ENCODE measurements around the gene CA9.

CA9 gene

GRCh38 chr9:35662437-35662836, 11.3 kb upstream of the CA9 start:
- peaks cover 60% of the 10 kb centered on the region for H3K4me1 Mint-ChIP-seq
- peaks cover 28% of the 10 kb centered on the region for H3K36me3 Mint-ChIP-seq (ENCODE audit: low read depth)
- H3K4me3 Mint-ChIP-seq, result peak overlapping the region; percentile 59
- peak overlapping the region; percentile 91 for H3K27ac Mint-ChIP-seq
- H3K9me3 Mint-ChIP-seq, result peaks cover 4% of the 10 kb centered on the region
- H3K27me3 Mint-ChIP-seq (ENCODE audit: low read depth, poor library complexity), result peaks cover 19% of the 10 kb centered on the region
- DNase-seq, result no peak
- no peak for TF ChIP-seq CTCF (IDR thresholded peaks at IDR 0.05)

- Mint-ChIP-seq H3K4me3 (peak within 1 kb of the TSS; percentile 81), H3K9me3 (no peaks in the 10 kb centered on the region), H3K27me3 (ENCODE audit: low read depth, poor library complexity) (peaks cover 10% of the 10 kb centered on the region), H3K36me3 (ENCODE audit: low read depth) (peaks cover 25% of the 10 kb centered on the region), H3K27ac (no peak within 1 kb of the TSS), H3K4me1 (peaks cover 68% of the 10 kb centered on the region)
- no peak for TF ChIP-seq CTCF (IDR thresholded peaks at IDR 0.05)
- peak; percentile 86 for DNase-seq
Measured at GRCh38 chr9:35664531-35665470, 8.9 kb upstream of the CA9 start, which contains the start of gene ARHGEF39. Gene ARHGEF39, minus strand, starts transcription at chr9:35665195. Its CDS starts 26 bp downstream, at chr9:35665169.

GRCh38 chr9:35665471-35665818, 8.3 kb upstream of the CA9 start:
- Mint-ChIP-seq H3K4me1 (peaks cover 63% of the 10 kb centered on the region), H3K4me3 (peak overlapping the region; percentile 81), H3K27ac (no peak overlapping the region), H3K27me3 (ENCODE audit: low read depth, poor library complexity) (peaks cover 10% of the 10 kb centered on the region), H3K36me3 (ENCODE audit: low read depth) (peaks cover 20% of the 10 kb centered on the region), H3K9me3 (no peaks in the 10 kb centered on the region)
- no peak for DNase-seq
- no peak for TF ChIP-seq CTCF (IDR thresholded peaks at IDR 0.05)

GRCh38 chr9:35666045-35666444, 7.7 kb upstream of the CA9 start:
- H3K4me3 Mint-ChIP-seq, result peak overlapping the region; percentile 55
- DNase-seq, result no peak
- H3K27ac Mint-ChIP-seq, result no peak overlapping the region
- peaks cover 10% of the 10 kb centered on the region for H3K27me3 Mint-ChIP-seq (ENCODE audit: low read depth, poor library complexity)
- H3K4me1 Mint-ChIP-seq, result peaks cover 60% of the 10 kb centered on the region
- TF ChIP-seq CTCF (IDR thresholded peaks at IDR 0.05), result no peak
- no peaks in the 10 kb centered on the region for H3K9me3 Mint-ChIP-seq
- peaks cover 14% of the 10 kb centered on the region for H3K36me3 Mint-ChIP-seq (ENCODE audit: low read depth)

GRCh38 chr9:35666549-35666948, 7.2 kb upstream of the CA9 start:
- no peak for TF ChIP-seq CTCF (IDR thresholded peaks at IDR 0.05)
- H3K27me3 Mint-ChIP-seq (ENCODE audit: low read depth, poor library complexity), result peaks cover 10% of the 10 kb centered on the region
- no peaks in the 10 kb centered on the region for H3K9me3 Mint-ChIP-seq
- H3K27ac Mint-ChIP-seq, result no peak overlapping the region
- H3K4me3 Mint-ChIP-seq, result no peak overlapping the region
- no peak for DNase-seq
- peaks cover 59% of the 10 kb centered on the region for H3K4me1 Mint-ChIP-seq
- H3K36me3 Mint-ChIP-seq (ENCODE audit: low read depth), result peaks cover 13% of the 10 kb centered on the region

- Mint-ChIP-seq H3K27me3 (ENCODE audit: low read depth, poor library complexity) (peaks cover 17% of the 10 kb centered on the region), H3K4me3 (no peak overlapping the region), H3K36me3 (ENCODE audit: low read depth) (peaks cover under 1% of the 10 kb centered on the region), H3K27ac (no peak overlapping the region), H3K4me1 (peaks cover 47% of the 10 kb centered on the region), H3K9me3 (no peaks in the 10 kb centered on the region)
- DNase-seq, result no peak
- TF ChIP-seq CTCF (IDR thresholded peaks at IDR 0.05), result no peak
Measured at GRCh38 chr9:35667939-35668338, 5.8 kb upstream of the CA9 start.

Measured in nephron progenitor cell (in vitro differentiated cells).